ENCODE data around the gene HEXD. TPM values are rescaled to one million over a fixed set of nuclear protein-coding genes. Genes with fewer than 3 reads are reported as not detected.
"Not testable (repeated sequence)": the region's sequence is repeated elsewhere in the genome, so short reads cannot be mapped to it uniquely, and the experiment has no call there.

The HEXD gene
- total RNA-seq, 4 donors from 2014 or later: 29.1 to 66.4 (median 47.3) TPM

GRCh38 chr17:82373731-82374625, 44.2 kb upstream of the HEXD start:
- ATAC-seq (ENCODE audit: low FRiP score): no peak
- TF ChIP-seq, protein P1, sequence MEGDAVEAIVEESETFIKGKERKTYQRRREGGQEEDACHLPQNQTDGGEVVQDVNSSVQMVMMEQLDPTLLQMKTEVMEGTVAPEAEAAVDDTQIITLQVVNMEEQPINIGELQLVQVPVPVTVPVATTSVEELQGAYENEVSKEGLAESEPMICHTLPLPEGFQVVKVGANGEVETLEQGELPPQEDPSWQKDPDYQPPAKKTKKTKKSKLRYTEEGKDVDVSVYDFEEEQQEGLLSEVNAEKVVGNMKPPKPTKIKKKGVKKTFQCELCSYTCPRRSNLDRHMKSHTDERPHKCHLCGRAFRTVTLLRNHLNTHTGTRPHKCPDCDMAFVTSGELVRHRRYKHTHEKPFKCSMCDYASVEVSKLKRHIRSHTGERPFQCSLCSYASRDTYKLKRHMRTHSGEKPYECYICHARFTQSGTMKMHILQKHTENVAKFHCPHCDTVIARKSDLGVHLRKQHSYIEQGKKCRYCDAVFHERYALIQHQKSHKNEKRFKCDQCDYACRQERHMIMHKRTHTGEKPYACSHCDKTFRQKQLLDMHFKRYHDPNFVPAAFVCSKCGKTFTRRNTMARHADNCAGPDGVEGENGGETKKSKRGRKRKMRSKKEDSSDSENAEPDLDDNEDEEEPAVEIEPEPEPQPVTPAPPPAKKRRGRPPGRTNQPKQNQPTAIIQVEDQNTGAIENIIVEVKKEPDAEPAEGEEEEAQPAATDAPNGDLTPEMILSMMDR (IDR thresholded peaks at IDR 0.05): no peak
- no peak for DNase-seq (ENCODE audit: low spot score)

DNA sequence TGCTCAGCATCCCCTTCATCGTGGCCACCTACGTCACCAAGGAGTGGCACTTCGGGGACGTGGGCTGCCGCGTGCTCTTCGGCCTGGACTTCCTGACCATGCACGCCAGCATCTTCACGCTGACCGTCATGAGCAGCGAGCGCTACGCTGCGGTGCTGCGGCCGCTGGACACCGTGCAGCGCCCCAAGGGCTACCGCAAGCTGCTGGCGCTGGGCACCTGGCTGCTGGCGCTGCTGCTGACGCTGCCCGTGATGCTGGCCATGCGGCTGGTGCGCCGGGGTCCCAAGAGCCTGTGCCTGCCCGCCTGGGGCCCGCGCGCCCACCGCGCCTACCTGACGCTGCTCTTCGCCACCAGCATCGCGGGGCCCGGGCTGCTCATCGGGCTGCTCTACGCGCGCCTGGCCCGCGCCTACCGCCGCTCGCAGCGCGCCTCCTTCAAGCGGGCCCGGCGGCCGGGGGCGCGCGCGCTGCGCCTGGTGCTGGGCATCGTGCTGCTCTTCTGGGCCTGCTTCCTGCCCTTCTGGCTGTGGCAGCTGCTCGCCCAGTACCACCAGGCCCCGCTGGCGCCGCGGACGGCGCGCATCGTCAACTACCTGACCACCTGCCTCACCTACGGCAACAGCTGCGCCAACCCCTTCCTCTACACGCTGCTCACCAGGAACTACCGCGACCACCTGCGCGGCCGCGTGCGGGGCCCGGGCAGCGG, 43.4 kb upstream of the HEXD start:
- no peak for ATAC-seq (ENCODE audit: low FRiP score)
- TF ChIP-seq, protein P1 (IDR thresholded peaks at IDR 0.05): no peak
- no peak for DNase-seq (ENCODE audit: low spot score)

DNA sequence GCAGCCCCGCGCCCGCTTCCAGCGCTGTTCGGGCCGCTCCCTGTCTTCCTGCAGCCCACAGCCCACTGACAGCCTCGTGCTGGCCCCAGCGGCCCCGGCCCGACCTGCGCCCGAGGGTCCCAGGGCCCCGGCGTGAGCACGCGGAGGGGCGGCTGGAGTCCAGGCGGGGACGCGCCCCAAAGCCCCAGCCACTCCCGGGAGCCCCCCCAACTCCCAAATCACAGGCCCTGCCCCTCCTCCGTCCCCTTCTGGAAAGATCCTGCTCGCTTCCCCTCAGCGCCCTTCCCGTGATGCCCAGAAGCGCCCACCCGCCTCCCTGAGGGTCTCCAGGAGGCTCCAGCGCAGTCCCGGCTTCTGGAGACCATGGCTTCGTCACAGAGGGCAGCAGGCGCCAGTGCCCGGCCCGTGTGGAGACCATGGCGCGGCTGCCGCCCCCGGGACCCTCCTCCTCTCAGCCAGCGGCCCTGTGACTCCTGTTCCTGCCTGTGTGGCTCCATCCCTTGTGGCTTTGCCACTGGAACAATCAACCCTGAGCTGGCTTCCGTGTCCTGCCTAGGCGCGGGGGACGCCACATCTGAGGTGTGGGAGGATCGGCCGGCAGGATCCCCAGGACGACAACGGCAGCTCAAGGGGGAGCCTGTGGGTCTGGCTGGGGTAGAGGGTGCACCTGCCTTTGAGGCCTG, 42.6 kb upstream of the HEXD start:
- DNase-seq (ENCODE audit: low spot score): no peak
- TF ChIP-seq, protein P1 (IDR thresholded peaks at IDR 0.05): no peak
- ATAC-seq (ENCODE audit: low FRiP score): no peak

- no peak for ATAC-seq (ENCODE audit: low FRiP score)
- no peak for DNase-seq (ENCODE audit: low spot score)
- TF ChIP-seq, protein P1 (IDR thresholded peaks at IDR 0.05): no peak
Measured at GRCh38 chr17:82376042-82376730, 42.0 kb upstream of the HEXD start.

GRCh38 chr17:82377294-82377693, 40.9 kb upstream of the HEXD start:
- not testable (repeated sequence) for DNase-seq (ENCODE audit: low spot score); ATAC-seq (ENCODE audit: low FRiP score)

DNA sequence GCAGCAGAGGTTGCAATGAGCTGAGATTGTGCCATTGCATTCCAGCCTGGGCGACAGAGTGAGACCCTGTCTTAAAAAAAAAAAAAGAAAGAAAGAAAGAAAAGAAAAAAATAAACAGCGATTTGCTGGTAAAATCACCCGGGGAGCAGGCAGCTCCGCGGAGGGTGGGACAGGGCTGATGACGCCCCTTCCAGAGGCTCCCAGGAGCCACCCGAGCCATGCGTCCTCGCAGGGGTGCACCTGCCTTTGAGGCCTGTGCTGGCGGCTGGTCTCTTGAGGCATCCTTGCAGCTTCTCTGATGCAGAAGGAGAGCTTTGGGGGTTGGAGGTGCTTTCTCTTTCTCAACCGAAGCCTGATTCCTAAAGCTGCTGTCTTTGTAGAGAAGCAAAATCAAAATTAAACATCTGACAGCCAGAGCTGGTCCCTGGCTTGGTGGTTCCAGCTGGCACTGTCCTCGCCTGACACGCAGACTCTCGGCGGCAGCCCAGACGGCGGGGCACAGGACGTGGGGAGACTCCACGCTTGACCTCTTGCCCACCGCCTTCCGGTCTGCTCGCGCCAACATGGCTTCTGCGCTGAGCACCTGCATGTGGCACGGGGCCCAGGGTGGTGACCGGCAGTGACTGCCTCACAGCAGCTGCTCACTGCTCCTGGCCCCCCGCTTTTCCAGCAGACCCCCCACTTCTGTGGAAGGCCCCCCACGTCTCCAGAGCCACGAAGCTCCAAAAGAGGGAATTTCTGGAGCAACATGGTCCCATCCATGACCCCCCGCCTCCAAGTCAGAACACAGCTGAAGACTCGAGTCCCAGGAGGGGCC, 40.0 kb upstream of the HEXD start:
- no peak for ATAC-seq (ENCODE audit: low FRiP score)
- TF ChIP-seq, protein P1 (IDR thresholded peaks at IDR 0.05): no peak
- DNase-seq (ENCODE audit: low spot score): no peak
